NK-92 treated with Interleukin-12 subunit alpha and Interleukin-12 subunit beta, amount 100 ng/mL, for 24 hours (cell line): ENCODE results near the gene FOXRED2.
"Not testable (repeated sequence)": the region's sequence is repeated elsewhere in the genome, so short reads cannot be mapped to it uniquely, and the experiment has no call there.

ENCODE experiments used
- DNase-seq: peaks from one replicate; lab custom pipeline; 2025; lab: John Stamatoyannopoulos, UW

The FOXRED2 gene

GRCh38 chr22:36469094-36469710 lies 37.6 kb downstream of the FOXRED2 start:
- DNase-seq = no peak

GRCh38 chr22:36467946-36468345 lies 38.9 kb downstream of the FOXRED2 start:
- no peak for DNase-seq

DNA sequence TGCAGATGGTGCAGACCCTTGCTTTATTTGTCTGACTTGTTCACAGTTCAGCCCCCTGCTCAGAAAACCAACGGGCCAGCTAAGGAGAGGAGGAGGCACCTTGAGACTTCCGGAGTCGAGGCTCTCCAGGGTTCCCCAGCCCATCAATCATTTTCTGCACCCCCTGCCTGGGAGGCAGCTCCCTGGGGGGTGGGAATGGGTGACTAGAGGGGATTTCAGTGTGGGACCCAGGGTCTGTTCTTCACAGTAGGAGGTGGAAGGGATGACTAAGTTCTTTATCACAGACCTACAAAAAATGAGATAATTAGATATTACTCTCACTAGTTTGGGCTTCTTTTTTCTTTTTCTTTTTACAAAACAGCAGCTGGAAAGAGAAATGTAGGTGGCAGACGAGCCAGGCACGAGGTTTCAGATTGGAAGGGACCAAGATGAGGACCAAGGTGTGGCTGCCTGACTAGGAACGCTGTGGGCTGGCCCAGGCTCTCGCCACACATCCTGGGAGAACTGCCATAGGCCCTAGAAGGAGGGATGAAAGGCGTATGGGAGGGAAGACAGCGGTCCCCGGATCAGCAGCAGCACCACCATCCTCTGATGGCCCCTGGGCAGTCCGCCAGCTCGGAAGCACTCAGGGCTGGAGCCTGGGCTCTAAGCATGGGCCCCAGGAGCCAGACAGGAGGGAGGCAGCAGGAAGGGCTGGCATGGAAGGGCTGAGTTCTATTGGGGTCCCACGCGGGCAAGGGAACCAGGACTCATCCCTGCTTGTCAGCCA lies 39.6 kb downstream of the FOXRED2 start:
- no peak for DNase-seq

- no peak for DNase-seq
Observed at GRCh38 chr22:36466258-36466657, 40.6 kb downstream of the FOXRED2 start.

DNA sequence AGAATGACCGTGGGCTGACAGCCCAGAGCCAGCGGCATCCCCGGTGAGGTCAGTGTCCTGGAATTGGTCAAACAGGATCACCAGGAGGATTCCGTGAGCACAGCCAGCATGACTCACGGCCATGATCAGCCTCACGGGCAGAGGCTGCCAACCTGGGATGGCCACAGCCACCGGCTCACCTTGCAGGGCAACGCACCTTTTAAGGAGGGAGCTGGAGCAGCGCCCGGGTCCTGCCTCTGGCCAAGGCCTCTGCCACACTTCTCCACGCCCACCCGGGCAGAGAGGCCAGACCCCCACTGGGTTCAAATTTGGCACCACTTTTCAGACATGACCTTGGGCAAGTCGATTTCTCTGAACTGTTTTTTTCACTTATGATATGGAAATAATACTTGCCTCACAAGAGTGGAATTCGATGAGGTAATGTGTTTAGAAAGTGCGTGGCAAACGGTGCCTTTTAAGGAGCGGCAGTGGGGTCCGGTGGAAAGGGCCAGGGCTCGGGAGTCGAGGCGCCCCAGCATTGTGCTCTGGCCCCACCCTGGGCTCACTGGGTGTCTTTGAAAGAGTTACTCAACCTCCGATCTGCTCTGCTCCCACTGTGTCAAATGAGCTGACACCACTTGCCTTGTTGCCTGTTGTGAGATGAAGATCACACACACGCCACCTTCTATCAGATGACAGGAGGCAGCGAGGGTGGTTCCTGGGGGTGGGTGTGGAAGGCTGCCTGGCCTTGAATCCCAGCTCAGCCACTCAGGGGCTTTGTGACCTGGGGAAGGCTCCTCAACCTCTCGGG lies 41.4 kb downstream of the FOXRED2 start:
- no peak for DNase-seq

DNA sequence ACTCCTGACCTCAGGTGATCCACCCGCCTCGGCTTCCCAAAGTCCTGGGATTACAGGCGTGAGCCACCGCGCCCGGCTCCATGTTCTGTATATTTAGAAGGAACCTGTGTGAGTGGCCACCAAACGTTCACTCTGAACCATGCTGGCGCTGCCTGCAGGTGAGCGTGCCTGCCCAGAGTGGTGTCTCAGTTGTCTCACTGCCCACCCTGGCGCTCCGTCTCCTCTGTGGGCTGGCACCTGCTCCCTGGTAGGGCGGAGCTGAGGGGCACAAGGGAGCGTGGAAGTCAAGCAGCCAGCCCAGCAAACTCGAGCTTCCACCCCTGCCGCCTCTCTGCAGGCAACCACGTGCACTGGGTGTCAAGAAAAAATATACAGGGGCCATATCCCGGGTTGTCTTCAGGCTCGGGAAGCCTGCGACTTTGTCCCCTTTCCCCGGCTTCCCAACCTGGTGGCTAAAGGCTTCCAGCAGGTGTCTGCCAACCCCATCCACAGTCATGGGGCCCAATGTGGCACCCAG lies 42.1 kb downstream of the FOXRED2 start:
- DNase-seq = no peak

GRCh38 chr22:36463783-36464184 lies 43.1 kb downstream of the FOXRED2 start:
- DNase-seq = no peak

DNA sequence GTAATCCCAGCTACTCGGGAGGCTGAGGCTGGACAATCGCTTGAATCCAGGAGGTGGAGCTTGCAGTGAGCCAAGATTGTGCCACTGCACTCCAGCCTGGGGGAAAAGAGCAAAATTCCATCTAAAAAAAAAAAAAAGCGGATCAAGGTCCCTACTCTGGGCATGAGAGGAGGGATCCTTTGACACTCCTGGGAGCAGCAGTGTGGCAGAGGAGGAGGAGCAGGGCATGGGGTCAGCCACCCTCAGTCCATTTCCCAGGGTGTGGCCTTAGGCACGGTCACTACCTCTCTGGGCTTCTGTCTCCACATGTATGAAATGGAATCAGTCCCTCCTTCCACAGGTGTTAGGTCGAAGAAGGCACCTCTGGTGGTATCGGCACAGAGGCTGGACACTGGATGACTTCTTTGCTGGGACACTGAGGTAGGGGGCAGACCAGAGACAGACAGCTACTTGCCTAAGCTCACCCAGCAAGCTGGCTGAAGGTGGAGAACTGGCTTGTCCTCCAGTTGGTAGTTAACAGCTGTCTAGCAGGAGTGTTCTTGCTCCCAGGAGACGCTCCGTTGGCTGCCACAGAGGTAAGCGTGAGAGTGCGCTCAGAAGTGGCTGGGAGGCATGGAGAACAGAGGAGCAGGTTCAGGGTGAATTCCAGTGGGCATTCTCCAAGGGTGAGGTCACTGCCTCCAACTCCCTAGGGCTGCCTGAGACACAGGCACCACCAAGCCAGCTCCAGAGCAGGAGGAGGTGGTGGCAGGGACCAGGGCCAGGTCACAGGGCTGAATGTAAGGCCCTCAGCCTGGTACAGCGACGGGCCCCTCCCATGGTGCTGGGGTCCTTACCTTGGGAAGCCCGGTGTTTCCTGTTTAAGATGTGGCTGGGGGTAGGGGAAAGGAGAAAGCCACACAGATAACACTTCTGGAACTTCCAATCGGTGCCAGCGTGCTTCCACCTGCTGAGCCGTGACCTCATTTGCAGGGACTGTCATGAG lies 44.9 kb downstream of the FOXRED2 start:
- no peak for DNase-seq

DNA sequence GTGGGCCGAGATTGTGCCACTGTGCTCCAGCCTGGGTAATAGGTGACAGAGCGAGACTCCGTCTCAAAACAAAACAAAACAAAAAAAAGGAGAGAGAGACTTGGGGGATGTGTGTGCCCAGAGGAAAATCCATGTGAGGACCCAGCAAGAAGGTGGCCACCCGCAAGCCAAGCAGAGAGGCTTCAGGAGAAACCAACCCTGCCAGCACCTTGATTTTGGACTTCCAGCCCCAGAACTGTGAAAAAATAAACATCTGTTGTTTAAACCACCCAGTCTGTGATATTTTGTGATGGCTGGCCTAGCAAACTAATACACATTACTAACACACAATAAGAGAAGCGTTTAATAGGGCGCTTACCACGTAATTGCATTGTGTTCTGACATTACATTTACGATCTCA lies 46.6 kb downstream of the FOXRED2 start:
- no peak for DNase-seq

DNA sequence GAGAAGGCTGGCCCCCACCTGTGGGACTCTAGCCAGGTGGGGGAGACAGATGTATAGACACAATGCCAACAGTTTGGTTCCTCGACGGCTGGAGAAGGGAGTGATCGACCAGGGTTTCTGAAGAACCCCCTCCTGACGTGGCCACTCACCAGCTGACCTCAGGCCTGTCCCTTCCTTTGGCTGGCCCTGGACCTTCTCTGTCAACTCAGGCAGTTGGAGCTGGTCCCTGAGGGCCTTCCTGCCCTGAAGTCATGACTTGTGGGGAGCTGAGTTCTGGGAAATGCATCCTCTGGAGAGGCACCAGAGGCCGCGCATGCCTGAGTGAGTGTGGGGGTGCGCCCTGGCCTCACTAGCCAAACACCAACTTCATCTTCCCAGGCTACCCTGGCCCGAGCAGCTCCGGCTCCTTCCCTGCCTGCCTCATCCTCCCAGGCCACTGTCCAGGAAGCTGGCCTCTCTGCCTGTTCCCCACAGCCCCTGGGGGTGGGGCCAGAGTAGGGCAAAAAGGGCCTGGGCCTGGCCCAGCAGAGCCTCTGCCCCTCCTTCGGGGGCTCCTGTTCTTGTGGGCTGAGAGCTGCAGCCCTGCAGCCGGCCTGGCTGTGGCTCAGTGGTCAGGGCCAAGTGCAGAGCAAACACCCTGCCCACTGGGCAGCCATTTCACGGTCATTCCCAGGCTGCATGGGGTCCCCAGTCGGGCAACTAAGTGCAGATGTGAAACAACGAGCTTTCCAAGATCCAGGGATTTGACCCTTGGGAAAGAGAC lies 49.0 kb downstream of the FOXRED2 start:
- no peak for DNase-seq

- DNase-seq = no peak
Observed at GRCh38 chr22:36456464-36456845, 50.4 kb downstream of the FOXRED2 start.

DNA sequence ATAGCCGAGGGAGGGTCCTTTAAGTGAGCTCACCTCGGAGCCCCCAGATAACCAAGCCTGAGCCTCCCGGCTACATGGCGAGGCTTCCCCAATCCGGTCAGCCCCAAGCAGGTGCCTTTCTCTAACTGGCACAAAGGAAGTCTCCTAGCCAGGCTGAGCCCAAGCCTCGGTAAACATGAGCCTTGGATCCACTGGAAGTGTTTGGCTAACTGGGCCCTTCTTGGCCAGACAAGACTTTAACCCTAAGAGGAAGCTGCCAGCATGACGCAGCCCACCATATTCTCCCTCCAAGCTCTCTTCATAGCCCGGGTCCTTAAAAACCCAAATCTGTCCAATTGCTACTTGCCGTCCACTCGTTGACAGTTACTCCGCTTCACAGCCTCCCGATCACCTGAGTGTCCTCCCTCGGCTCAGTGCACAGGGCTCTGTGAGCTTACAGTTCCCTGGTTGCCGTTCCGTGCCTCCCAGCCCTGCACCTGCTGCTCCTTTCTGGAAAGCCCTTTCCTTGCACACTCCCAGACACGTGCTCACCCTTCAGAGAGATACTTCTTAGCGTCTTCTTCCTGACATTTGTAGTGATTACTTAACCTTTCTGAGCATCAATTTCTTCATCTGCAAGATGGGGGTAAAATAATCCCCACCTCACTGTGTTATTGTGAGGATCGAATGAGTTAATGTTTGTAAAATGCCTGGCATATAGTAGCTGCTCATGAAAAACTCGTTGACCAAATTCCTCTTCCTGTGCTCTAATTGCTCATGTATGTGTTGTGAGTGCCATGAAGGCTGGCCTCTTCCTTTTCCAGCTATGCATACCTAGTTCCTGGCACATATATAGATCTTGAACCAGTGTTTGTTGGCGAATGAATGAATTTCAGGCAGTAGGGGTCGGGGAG lies 51.0 kb downstream of the FOXRED2 start:
- DNase-seq = no peak

- peak; percentile 92 for DNase-seq
Observed at GRCh38 chr22:36454916-36455570, 51.8 kb downstream of the FOXRED2 start.

DNA sequence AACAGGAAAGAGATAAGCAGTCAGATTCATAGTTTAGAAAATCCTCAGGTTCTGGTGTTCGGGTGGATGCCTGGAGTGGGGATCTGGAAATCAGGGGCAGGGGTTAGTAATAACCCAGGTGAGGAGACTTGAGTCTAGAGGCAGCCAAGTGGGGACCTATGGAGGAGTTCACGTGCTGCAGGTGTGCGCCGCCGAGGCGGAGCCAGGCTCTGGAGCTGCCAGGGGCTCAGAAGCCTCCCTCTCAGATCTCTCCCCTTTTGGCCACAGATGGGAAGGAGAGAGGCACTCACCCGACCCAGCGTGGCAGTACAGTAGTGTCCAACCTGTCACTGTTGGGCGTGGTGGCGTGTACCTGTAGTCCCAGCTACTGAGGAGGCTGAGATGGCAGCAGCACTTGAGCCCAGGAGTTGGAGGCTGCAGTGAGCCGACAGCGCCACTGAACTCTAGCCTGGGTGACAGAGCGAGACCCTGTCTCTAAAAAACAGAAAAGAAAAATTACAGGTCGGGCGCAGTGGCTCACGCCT lies 52.9 kb downstream of the FOXRED2 start:
- no peak for DNase-seq

- DNase-seq = not testable (repeated sequence)
Observed at GRCh38 chr22:36452978-36453607, 53.7 kb downstream of the FOXRED2 start.

GRCh38 chr22:36452250-36452977 lies 54.4 kb downstream of the FOXRED2 start:
- no peak for DNase-seq

DNA sequence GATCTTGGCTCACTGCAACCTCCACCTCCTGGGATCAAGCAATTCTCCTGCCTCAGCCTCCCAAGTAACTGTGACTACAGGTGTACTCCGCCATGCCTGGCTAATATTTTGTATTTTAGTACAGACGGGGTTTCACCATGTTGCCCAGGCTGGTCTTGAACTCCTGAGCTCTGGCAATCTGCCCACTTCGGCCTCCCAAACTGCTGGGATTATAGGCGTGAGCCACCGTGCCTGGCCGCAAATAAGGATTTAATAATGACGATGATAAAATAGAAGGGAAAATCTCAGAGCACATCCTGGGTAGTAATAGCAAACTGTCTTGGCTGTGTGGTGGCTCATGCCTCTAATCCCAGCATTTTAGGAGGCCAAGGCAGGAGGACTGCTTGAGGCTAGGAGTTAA lies 55.9 kb downstream of the FOXRED2 start:
- not testable (repeated sequence) for DNase-seq
